CD4-positive, alpha-beta T cell (primary cell): Measurements from ENCODE around the gene RBMS1. TPM values are rescaled to one million over a fixed set of nuclear protein-coding genes. Genes with fewer than 3 reads are reported as not detected.

Experiments
- ATAC-seq: fragments of 200-7000 bp; cut with Tn5 transposase; one replicate; pipeline ENCODE4 v1.10.0; 2022; ENCODE audit warnings: mild to moderate bottlenecking; ENCODE audit not compliant: poor library complexity
- CTCF ChIA-PET: fragments of 350-600 bp; sonication (Branson Sonifier 250); formaldehyde crosslinking; loops from one replicate; lab custom pipeline; 2021; ENCODE audit warnings: antibody characterized with exemption, inconsistent platforms; lab: Charles Lee
- POLR2A ChIA-PET: fragments of 350-600 bp; sonication (Branson Sonifier 250); formaldehyde crosslinking; loops from one replicate; lab custom pipeline; 2021; ENCODE audit warnings: antibody characterized with exemption, inconsistent platforms; lab: Charles Lee
- DNase-seq, 14 experiments: peaks; one replicate each; pipeline ENCODE4 v3.0.0-alpha.2; 2013 to 2020; ENCODE audit warnings: mixed read lengths in 2 of 14
- H3K27ac ChIP-seq, 2 donors: one replicate each; pipeline versions ENCODE4 v1.5.1 to v1.7.0; 2013; ENCODE audit warnings: low read length in 2 of 2, low read depth in 1 of 2, mild to moderate bottlenecking in 1 of 2
- H3K27me3 ChIP-seq, 2 experiments: 1 replicate in 1 of 2; 2 replicates in 1 of 2; pipeline versions ENCODE4 v1.6.1 to v1.7.0; 2013; ENCODE audit warnings: low read length in 2 of 2, control low read depth in 1 of 2, mild to moderate bottlenecking in 1 of 2, moderate library complexity in 1 of 2; ENCODE audit not compliant: insufficient read depth in 2 of 2, control insufficient read depth in 1 of 2
- H3K36me3 ChIP-seq: one replicate; pipeline ENCODE4 v1.6.1; 2013; ENCODE audit warnings: low read length, control low read depth; ENCODE audit not compliant: insufficient read depth
- H3K4me1 ChIP-seq: one replicate; pipeline ENCODE4 v1.6.1; 2013; ENCODE audit warnings: low read length, control low read depth; ENCODE audit not compliant: insufficient read depth
- H3K4me3 ChIP-seq: one replicate; pipeline ENCODE4 v1.5.1; 2013; ENCODE audit warnings: mild to moderate bottlenecking, low read length, moderate library complexity
- H3K9me3 ChIP-seq, 2 experiments: 1 replicate in 1 of 2; 2 replicates in 1 of 2; pipeline versions ENCODE4 v1.6.1 to v1.7.0; 2013; ENCODE audit warnings: low read length in 2 of 2, mild to moderate bottlenecking in 2 of 2, control low read depth in 1 of 2, moderate library complexity in 1 of 2; ENCODE audit not compliant: control insufficient read depth in 1 of 2, insufficient read depth in 1 of 2
- H3K27ac Mint-ChIP-seq: one replicate; pipeline ENCODE4 v1.8.0; 2020; ENCODE audit warnings: mixed read lengths
- H3K27me3 Mint-ChIP-seq: one replicate; pipeline ENCODE4 v1.8.0; 2021; ENCODE audit warnings: mixed read lengths
- H3K36me3 Mint-ChIP-seq: one replicate; pipeline ENCODE4 v1.8.0; 2021; ENCODE audit warnings: low read depth, mixed read lengths
- H3K4me1 Mint-ChIP-seq: one replicate; pipeline ENCODE4 v1.8.0; 2021; ENCODE audit warnings: low read depth, mixed read lengths
- H3K4me3 Mint-ChIP-seq: one replicate; pipeline ENCODE4 v1.8.0; 2020; ENCODE audit warnings: mild to moderate bottlenecking, mixed read lengths
- H3K9me3 Mint-ChIP-seq: one replicate; pipeline ENCODE4 v1.8.0; 2020; ENCODE audit warnings: mixed read lengths
- intact Hi-C, 2 experiments: fragments of 100-400 bp; cut with DNase I in 1 of 2; cut with micrococcal nuclease in 1 of 2; formaldehyde crosslinking; loops; one replicate each; pipeline versions ENCODE4 v1.15.1 to v1.9.0; 2023 to 2025; cut with DNase I, micrococcal nuclease
- total RNA-seq, 174 experiments: library from RNA in 2 of 174; stranded (reverse) in 2 of 174; gene quantifications; one replicate each; pipeline ENCODE4 v1.2.3 and lab custom pipeline; 2021 to 2026
- TF ChIP-seq, protein P1 (sequence below): fragments of 200-600 bp; IDR thresholded peaks from one replicate; pipeline ENCODE4 v1.8.0; 2022; ENCODE audit warnings: antibody characterized with exemption, mild to moderate bottlenecking

RBMS1 gene
- total RNA-seq, 2 experiments from 2014 or later, result 88.6 to 90.3 TPM

DNA sequence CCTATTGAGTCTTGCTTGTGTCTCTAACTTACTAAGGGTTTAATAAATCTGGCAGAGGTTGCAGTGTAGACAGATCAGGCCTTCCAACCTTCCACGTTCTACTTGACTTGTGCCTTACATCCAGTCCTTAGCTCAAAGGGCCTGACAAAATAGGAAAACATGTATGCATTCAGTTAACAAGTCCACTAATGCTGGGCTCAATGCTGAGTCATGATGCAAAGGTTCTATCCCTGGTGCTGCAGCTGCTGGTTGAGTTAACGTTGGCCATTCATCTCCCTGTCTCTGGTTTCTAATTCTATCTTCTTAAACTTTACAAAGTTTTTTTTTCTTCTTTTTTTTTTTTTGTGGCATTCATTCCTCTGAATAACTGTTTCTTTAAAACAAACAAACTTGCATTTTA, 247.3 kb downstream of the RBMS1 start:
- Mint-ChIP-seq H3K9me3 (no peaks in the 10 kb centered on the region), H3K4me1 (no peaks in the 10 kb centered on the region), H3K27me3 (no peaks in the 10 kb centered on the region), H3K36me3 (no peaks in the 10 kb centered on the region), H3K27ac (no peak overlapping the region), H3K4me3 (no peak overlapping the region)
- TF ChIP-seq, protein P1, sequence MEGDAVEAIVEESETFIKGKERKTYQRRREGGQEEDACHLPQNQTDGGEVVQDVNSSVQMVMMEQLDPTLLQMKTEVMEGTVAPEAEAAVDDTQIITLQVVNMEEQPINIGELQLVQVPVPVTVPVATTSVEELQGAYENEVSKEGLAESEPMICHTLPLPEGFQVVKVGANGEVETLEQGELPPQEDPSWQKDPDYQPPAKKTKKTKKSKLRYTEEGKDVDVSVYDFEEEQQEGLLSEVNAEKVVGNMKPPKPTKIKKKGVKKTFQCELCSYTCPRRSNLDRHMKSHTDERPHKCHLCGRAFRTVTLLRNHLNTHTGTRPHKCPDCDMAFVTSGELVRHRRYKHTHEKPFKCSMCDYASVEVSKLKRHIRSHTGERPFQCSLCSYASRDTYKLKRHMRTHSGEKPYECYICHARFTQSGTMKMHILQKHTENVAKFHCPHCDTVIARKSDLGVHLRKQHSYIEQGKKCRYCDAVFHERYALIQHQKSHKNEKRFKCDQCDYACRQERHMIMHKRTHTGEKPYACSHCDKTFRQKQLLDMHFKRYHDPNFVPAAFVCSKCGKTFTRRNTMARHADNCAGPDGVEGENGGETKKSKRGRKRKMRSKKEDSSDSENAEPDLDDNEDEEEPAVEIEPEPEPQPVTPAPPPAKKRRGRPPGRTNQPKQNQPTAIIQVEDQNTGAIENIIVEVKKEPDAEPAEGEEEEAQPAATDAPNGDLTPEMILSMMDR, result no peak
- ChIA-PET POLR2A (no interaction called here), CTCF (interaction anchor here (0.7 kb wide), 1 partner anchor 720 kb away, joined by 3 read pairs; no protein-coding TSS in a partner anchor)
- Histone ChIP-seq H3K27ac (no peak overlapping the region), H3K27me3 (no peaks in the 10 kb centered on the region), H3K4me3 (no peak overlapping the region), H3K36me3 (no peaks in the 10 kb centered on the region), H3K9me3 (no peaks in the 10 kb centered on the region), H3K4me1 (no peaks in the 10 kb centered on the region)
- no peak for DNase-seq
- intact Hi-C loops, result no loop called here
- ATAC-seq, result no peak

DNA sequence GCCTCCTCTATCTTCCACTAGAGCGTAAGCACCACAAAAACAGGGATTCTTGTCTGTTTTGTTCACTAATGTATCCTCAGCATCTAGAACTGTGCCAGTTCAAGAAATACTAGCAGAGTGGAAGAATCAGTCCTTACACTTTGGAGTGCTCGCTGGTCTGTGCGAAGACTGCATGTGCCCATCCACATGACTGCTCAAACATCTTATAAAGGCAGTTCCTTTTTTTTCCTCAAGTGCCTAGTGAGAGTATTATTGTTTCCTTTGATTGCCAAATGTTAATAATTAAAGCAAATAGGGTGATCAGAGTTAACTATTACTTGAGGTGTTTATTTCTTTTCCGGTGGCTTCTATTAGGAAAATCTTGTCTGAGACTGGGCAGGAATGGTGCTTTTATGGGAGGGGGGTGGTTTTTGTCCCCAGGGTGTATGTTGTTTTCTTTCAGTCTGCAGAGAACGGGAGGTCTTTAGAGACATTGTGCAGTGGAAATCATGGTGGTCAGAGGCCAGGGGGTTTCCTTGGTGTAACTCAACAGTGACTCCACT, 247.9 kb downstream of the RBMS1 start:
- Histone ChIP-seq H3K36me3 (no peaks in the 10 kb centered on the region), H3K27ac (no peak overlapping the region), H3K27me3 (no peaks in the 10 kb centered on the region), H3K9me3 (no peaks in the 10 kb centered on the region), H3K4me1 (no peaks in the 10 kb centered on the region), H3K4me3 (no peak overlapping the region)
- ATAC-seq (no peak), DNase-seq (no peak)
- H3K4me3 Mint-ChIP-seq, result no peak overlapping the region
- intact Hi-C loops, result no loop called here
- CTCF ChIA-PET, result interaction anchor here (0.7 kb wide), 1 partner anchor 721 kb away, joined by 3 read pairs; no protein-coding TSS in a partner anchor
- no peaks in the 10 kb centered on the region for H3K9me3 Mint-ChIP-seq
- no peaks in the 10 kb centered on the region for H3K4me1 Mint-ChIP-seq
- TF ChIP-seq, protein P1, result no peak
- H3K27ac Mint-ChIP-seq, result no peak overlapping the region
- no peaks in the 10 kb centered on the region for H3K36me3 Mint-ChIP-seq
- no peaks in the 10 kb centered on the region for H3K27me3 Mint-ChIP-seq
- POLR2A ChIA-PET, result no interaction called here

DNA sequence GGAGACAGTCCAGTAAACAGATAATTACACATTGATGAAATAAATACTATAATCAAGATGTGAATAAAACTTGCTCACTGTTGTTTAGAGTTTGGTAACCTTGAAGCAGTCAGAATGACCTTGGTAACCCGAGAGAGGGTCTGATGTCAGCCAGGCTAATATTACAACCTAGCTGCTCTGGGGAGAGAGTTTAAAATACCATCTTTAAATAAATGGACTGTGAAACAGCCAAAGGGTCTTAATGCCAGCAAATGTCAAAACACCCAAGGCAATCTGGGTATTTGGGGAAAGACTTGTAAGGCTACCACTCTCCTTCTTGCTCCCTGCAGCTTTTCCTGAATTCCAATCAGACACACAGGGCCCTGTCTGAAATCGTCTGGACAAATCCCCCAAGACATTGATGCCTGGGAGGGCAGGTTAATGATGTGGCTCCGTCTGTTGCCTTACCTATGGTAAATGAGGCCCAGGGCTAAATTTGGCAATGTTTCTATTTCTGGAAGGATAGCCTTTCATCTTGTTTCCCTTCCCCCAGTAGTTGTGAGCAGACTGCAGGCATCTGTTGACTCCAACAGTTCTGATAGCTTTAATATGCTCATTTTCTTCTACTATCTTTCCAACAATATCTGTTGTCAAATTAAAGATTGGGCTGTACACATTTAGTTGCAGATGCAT, 250.6 kb downstream of the RBMS1 start:
- Mint-ChIP-seq H3K4me3 (no peak overlapping the region), H3K27ac (no peak overlapping the region), H3K27me3 (no peaks in the 10 kb centered on the region), H3K4me1 (no peaks in the 10 kb centered on the region), H3K9me3 (no peaks in the 10 kb centered on the region), H3K36me3 (no peaks in the 10 kb centered on the region)
- TF ChIP-seq, protein P1, result no peak
- no peaks in the 10 kb centered on the region for H3K4me1 ChIP-seq
- intact Hi-C loops, result no loop called here
- H3K36me3 ChIP-seq, result no peaks in the 10 kb centered on the region
- DNase-seq (no peak), ATAC-seq (no peak)
- H3K4me3 ChIP-seq, result no peak overlapping the region
- H3K27ac ChIP-seq, result no peak overlapping the region
- no peaks in the 10 kb centered on the region for H3K27me3 ChIP-seq
- POLR2A ChIA-PET, result no interaction called here
- CTCF ChIA-PET, result no interaction called here
- no peaks in the 10 kb centered on the region for H3K9me3 ChIP-seq
